Hematopoietic multipotent progenitor cell treated with erythropoietin and hydrocortisone succinate and interleukin-3 and kit ligand, for 8 days (in vitro differentiated cells): ENCODE measurements around the gene GAB3.
"Not testable (repeated sequence)": the region's sequence is repeated elsewhere in the genome, so short reads cannot be mapped to it uniquely, and the experiment has no call there.

ENCODE experiments used
- DNase-seq: peaks from one replicate; pipeline ENCODE4 v3.0.0-alpha.2; 2015

Gene GAB3

GRCh38 chrX:154654925-154655324 lies 96.0 kb downstream of the GAB3 start:
- no peak for DNase-seq

GRCh38 chrX:154654372-154654771 lies 96.5 kb downstream of the GAB3 start:
- DNase-seq = no peak

DNA sequence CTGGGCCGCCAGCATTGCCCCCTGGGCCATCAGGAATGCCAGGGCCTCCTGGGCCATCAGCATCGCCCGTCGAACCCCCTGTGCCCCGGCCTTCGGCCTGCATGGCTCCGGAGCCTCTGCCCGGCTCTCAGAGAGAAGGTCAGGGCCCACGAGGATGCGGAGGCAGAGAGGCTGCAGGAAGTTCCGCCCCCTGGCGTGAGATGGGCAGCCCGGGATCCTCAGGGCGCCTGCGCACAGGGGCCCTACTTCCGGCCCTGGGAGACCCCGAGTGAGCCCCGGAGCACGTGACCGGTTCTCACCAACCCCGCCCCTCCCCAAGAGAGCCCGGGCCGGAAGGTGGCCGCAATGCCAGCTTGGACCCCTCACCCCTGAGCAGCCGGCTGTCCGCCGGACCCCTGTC lies 97.5 kb downstream of the GAB3 start, which contains the start of gene CTAG2:
TSS of gene CTAG2 (minus strand) at position 167 of the 400 bp plus-strand sequence. CDS start at position 103, 64 bp downstream.
- DNase-seq = not testable (repeated sequence)

- no peak for DNase-seq
Measured at GRCh38 chrX:154653048-154653401, 97.9 kb downstream of the GAB3 start.

DNA sequence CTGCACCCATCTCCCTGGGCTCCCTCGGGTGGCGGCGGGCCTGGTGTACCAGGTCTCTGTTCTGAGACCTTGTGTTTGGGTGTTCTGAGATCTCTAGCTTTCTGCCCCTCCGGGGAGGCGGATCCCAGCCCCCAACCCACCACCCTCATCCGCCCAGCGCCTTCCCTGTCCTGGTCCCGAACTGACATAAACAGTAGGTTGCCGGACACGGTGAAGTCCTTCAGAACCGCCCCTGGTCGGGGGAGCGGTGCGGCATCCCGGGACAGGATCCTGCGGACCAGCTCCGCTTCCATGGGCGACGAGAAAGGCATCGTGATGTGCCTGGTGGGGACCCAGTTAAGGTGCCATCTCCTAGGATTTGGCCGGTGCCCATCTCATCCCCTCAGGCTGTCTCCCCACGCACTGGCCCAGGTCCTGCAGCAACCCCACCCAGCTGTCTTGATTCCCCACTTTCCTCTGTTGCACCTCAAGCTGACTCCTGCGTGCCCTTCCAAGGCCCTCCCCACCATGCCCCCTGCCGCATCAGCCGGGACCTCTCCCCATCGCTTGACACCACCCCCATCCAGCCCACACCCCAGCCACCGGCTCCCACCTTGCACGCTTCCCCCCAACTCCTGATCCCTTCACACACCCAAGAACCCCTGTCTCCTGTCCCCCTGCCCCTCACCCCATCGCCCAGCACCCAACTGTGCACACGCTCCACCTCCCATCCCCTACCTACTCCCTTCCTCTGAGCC lies 98.4 kb downstream of the GAB3 start:
- no peak for DNase-seq

- no peak for DNase-seq
Measured at GRCh38 chrX:154650221-154650510, 100.7 kb downstream of the GAB3 start.

- DNase-seq = no peak
Measured at GRCh38 chrX:154649503-154650220, 101.2 kb downstream of the GAB3 start.

DNA sequence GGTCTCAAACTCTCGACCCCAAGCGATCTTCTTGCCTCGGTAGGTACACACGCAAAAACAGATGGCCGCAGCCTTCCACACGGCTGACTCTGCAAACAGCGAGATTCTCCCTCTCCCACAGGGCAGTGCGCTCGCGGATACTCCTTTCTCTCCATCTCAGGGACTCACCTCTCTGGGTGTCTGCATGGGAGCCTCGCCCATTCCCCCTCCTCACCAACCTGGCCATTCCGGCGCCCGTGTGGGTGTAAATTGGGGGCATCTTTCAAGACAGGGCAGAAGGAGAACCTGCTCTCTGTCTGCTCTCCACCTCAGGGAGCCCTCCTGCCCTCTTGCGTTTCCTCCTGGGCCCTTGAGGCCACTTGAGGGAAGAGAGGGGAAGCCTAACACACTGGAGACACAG lies 101.9 kb downstream of the GAB3 start:
- no peak for DNase-seq

DNA sequence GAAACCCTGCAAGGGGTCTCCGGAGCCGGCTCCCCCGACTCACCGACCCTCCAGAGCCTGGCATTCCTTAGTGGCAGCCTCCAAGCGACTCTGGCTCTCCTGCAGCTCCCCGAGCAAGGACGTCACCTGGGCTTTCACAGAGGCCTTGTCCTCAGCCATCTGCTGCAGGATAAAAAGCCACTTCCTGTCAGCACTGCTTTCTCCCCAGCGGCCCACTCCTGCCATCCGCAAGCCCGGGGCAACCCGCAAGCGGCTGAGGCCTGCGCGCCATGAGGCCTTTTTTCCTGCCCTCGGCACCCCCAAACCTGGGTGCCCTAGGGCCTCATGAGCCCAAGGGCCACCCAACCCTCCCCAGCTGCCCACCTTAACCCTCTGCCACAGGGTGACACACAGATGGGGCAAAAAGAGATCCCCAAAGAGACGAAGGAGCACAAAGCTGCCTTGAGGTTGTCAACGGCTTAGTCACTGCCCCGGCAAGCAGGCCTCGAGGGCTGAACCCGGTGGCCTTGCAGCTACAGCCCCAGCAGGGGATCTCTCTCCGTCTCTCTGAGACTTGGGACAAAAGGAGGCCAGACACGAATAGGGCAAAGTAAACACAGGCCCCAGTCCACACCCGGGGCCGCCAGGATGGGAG lies 105.0 kb downstream of the GAB3 start:
- DNase-seq = not testable (repeated sequence)

- DNase-seq = not testable (repeated sequence)
Measured at GRCh38 chrX:154643708-154644107, 107.2 kb downstream of the GAB3 start.

- not testable (repeated sequence) for DNase-seq
Measured at GRCh38 chrX:154641740-154642139, 109.1 kb downstream of the GAB3 start.

- not testable (repeated sequence) for DNase-seq
Measured at GRCh38 chrX:154633661-154634060, 117.2 kb downstream of the GAB3 start.

DNA sequence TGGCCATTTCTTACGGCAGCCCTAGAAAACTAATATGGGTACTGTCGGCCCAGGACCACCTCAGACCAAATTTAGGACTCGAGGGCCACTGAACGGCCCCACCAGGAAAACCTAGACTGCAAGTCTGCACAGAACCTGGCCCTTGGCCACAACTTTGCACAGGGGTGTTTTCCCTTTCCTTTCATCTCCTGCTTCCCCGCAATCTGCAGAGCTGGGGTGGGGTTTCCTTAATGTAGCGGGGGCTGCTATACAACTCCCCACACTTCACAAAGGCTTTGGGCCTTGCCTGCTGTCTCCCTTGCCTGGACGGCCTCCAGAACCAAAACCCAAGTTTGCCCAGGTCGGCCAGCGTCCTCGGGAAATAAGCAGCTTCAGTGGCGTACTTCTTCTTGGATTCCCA lies 119.9 kb downstream of the GAB3 start:
- not testable (repeated sequence) for DNase-seq

DNA sequence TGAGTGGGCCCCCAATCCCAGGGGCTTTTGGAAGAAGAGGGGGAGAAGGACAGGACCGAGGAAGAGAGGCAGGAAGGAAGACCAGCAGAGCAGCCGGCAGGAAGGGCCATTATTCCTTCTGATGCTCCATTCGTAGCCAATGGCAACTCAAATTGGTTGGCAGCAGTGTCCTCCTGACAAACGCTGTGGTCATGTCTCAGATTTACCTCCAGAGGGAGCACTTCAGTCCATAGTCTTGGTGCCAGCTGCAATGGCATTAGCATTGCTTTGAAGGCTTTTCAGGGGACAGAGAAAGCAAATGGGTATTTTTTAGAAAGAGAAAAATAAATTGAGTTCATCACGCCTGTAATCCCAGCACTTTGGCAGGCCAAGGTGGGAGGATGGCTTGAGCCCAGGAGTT lies 121.9 kb downstream of the GAB3 start:
- not testable (repeated sequence) for DNase-seq
